DMS53 treated with DMSO at 0.1 percent for 48 hours (cell line): ENCODE data around the gene CGB1.

Experiments used
- DNase-seq: peaks from one replicate; lab custom pipeline; 2025; ENCODE audit not compliant: unreplicated experiment; lab: John Stamatoyannopoulos, UW

Gene CGB1

DNA sequence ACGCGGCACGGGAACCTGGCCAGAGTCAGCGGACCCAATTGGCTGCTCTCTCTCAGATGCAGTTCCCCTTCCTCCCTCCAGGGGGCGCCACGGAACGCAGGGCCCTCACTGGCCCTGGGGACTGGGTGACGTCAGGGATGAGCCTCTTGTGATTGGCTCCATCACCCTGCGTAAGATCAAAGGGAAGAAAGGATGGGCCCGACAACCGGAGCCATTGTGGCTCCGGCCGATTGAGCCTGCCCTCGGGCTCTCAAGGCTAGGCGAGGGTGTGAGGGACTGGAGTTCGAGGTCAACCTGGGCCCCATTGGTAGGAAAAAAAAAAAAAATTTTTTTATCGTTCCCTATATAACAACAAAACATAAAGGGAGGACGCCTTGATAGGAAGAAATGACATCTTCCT, at the start of gene CGB1:
Gene CGB1, minus strand, starts transcription at position 81 of the 400 bp plus-strand sequence. CDS start 184 bp downstream, outside the sequence.
- DNase-seq, result peak; percentile 44

GRCh38 chr19:49086296-49086695, 49.6 kb upstream of the CGB1 start:
- no peak for DNase-seq

DNA sequence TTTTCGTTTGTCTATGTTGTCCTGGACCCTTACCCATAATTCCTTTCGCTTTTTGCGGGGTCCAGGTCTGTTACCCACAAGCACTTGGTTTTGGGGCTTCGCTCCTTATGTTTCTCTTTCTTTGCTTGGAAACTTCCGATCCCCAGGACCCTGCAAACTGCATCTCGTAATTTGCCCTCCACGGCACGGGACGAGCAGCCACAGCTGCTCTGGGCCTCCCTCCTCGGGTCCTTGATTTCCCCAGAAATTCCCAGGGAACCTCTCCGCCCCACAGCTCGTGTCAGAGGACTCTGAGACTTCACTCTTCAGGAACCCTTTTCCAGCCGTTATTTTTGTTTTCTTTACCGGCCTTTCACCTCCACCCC, 49.2 kb upstream of the CGB1 start:
- DNase-seq, result no peak

DNA sequence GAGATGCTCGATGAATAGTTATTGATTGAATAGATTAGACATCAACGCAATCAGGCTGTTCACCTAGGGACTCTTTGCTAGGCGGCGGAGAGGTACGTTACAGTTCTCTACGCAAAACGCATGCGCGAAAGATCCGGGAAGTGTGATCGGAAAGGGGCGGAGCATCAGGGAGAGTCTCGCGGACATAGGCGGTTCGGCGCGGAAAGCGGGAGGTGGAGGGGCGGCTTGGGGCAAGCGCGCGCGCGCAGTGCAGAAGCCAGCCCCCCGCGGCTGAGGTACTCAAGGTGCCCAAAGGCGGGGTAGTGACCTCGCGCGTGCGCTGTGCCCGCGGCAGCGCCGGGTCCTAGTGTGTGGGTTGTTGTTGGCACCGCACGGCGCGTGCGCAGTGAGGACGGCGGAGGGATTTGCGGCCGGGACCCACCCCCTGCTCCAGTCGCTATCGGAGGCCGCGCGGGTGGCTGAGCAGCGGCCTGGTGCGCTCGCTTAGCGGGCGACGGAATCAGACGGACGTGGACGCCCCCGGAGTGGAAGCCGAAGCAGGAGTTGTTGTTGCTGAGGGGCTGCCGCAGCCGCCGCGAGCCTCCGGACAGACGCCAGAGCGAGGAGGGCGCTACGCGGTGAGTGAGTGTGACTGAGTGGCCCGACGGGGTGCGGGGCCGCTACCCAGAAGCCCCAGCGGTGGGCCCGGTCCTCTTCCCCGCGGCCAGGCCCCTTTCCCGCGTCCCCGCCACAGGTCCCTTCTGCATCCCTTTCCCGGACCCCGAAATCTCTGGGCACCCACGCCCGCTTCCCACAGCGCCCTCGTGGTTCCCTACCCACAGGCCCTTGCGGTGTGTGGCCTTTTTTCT, 48.5 kb upstream of the CGB1 start, which contains the start of gene SNRNP70:
Gene SNRNP70, plus strand, starts transcription at position 432 of the 848 bp plus-strand sequence. CDS start 964 bp downstream, outside the sequence.
- peak; percentile 98 for DNase-seq

DNA sequence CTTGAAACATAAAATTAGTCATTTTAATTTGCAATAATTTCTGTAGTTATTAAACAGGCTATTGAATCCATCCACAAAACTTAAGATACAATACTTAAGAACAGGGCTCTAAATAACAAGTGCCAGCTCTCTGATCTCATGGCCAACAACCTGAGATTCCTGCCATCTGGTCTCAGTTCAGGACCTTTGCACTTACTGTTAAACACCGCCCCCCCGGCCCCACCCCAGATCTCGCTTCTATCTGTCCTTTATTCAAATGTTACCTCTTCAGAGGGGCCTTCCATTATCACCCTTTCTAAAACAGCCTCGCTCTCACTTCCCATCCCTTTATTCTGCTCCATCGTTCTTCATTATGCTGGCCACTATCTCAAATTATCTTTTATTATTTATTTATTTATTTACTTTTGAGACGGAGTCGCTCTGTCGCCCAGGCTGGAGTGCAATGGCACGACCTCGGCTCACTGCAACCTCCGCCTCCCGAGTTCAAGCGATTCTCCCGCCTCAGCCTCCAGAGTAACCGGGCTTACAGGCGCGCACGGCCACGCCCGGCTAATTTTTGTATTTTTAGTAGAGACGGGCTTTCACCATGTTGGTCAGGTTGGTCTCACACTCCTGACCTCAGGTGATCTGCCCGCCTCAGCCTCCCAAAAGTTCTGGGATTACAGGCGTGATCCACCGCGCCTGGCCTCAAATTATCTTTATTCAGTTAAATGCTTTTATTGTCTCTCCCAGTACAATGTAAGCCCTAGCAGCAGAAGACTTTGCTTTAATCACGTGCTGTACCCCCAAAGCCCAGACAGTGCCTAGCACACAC, 47.7 kb upstream of the CGB1 start:
- no peak for DNase-seq

- no peak for DNase-seq
These were observed 44.6 kb upstream of the CGB1 start for GRCh38 chr19:49081273-49081672.

DNA sequence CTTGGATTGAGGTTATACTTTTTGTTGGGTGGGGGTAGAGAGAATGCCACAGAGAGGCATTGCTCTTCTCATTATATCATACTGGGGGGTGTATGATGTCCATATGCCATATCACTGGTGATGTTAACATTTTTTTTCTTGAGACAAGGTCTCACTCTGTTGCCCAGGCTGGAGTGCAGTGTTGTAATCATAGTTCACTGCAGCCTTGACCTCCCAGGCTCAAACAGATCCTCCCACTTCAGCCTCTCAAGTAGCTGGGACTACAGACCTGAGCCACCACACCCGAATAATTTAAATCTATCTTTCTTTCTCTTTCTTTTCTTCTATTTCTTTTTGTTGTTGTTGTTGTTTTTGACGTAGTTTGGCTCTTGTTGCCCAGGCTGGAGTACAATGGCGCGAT, 43.7 kb upstream of the CGB1 start:
- DNase-seq, result no peak

DNA sequence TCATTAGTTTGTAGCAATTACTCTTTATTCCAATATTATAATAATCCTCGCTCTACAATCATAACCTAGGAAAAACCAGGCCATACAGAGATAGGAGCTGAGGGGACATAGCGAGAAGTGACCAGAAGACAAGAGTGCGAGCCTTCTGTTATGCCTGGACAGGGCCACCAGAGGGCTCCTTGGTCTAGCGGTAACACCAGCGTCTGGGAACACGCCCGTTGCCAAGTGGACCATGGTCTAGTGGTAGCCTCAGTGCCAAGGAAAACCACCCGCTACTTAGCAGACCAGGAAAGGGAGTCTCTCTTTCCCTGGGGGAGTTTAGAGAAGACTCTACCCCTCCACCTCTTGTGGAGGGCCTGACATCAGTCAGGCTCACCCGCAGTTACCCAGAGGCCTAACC, 38.2 kb upstream of the CGB1 start:
- DNase-seq, result peak; percentile 19

DNA sequence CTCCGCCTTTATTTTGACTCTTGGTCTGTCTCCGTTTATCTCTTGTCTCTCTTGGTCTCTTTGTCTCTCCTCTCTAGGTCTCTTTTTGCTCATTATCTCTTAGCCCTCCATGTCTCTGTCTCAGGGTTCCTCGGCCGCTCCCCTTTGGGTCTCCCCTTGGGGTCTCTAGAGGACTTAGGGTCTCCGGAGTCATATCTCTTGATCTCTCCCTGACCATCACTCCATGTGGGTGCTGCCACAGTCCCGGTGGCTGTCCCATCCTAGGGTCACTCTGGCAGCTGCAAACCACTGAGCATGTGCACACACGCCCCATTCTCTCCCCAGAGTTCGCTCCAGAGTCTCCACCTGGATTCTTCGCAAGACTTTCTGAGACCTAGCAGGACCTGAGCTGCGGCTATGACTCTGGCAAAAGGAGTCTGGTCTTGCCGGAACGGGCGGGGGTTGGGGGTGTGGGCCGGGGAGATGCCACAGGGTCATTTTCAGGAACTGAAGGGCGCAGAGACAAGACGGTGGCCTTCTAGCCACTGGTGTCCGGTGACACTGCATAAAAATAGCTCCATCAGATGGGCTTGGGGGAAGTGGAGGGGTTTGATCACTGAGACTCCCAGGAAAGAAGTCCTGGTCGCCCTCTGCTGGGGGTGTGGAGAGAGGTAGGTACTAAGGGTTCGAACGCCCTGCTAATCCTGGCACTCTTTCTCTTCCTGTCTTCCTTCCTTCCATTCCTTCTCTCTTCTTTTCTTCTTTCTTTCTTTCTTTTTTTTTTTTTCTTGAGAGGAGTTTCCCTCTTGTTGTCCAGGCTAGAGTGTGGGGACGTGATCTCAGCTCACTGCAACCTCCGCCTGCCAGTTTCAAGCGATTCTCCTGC, 37.1 kb upstream of the CGB1 start:
- DNase-seq, result no peak

- no peak for DNase-seq
These were observed 35.3 kb upstream of the CGB1 start for GRCh38 chr19:49071860-49072547.

- no peak for DNase-seq
These were observed 33.7 kb upstream of the CGB1 start for GRCh38 chr19:49070416-49070815.

- no peak for DNase-seq
These were observed 32.3 kb upstream of the CGB1 start for GRCh38 chr19:49069026-49069425.

DNA sequence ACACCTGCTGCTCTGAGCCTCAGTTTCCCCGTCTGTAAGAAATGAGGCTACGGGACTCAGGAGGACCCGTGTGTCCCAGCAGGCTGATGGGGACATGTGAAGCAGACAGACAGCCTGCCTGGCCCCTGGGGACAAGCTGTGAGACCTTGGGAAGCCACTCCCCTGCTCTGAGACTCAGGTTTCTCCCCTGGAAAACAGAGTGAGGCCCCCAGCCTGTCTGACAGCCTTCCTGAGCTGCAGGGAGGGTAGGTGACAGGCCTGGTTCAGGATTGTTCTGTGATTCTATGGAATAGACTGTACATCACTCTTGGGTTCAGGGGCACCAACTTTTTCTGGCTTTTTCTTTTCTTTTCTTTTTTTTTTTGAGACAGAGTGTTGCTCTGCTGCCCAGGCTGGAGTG, 30.9 kb upstream of the CGB1 start:
- DNase-seq, result no peak

GRCh38 chr19:49065905-49066512, 29.3 kb upstream of the CGB1 start:
- DNase-seq, result no peak

DNA sequence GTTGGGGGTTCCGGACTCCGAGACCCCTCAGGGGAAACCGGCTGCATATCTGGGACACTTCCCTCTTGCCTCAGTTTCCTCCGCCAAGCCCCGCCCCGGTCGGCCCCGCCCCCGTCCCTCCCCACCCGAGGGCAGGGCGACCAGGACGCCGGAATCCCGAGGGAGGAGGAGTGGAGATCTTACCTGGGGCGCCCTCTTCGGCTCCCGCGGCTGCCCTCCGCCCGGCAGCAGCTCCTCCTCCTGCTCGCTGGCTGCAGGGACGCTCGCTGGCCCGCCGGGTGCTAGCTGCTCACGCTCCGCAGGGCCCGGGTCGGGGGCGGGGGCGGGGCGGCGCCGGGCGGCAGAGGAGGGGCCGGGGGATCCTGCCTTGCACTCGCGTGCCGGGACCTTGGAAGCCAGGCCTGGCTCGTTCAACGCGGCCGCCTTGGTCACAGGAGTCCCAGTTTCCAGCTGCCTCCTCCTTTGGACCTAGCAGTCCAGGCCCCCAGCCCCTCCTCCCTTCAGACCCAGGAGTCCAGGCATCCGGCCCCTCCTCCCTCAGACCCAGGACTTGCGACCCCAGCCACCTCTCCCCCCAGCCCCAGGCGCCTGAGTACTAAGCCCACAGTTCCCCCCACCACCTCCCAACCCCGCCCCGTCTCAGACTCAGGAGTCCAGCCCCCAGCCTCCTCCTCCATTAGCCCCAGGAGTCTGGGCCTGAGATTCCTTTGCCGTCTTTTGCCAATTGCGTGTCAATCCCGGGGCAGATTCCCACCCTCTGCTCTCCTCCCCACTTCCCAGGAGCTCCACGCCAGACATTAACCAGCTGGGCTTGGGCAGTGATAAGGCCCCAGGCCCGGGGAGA, 28.3 kb upstream of the CGB1 start, which contains the start of gene NTF4:
Gene NTF4, minus strand, starts transcription at position 51 of the 844 bp plus-strand sequence. CDS start 2,821 bp downstream, outside the sequence.
- no peak for DNase-seq

DNA sequence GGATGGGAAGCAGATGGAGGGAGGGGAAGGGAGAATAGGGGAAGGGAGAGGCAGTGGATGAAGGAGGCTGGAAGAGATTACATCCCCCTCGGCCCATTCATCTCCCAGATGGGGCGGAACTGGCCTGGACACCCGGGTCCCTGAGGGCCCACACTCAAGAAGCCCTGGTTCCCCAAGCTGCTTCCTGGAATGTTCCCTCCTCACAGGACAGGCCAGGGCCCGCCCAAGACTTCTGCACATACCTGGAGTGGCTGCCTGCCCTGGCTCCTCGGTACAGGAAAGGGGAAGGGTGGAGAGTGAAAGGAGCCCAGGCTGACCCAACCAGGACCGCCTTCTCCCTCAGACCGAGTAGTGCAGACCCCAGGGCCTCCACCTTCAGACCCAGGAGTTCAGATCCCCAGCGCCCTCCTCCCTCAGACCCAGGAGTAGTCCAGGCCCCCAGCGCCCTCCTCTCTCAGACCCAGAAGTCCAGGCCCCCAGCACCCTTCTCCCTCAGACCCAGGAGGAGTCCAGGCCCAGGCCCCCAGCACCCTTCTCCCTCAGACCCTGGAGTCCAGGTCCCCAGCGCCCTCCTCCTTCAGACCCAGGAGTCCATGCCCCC, 27.4 kb upstream of the CGB1 start:
- DNase-seq, result no peak

DNA sequence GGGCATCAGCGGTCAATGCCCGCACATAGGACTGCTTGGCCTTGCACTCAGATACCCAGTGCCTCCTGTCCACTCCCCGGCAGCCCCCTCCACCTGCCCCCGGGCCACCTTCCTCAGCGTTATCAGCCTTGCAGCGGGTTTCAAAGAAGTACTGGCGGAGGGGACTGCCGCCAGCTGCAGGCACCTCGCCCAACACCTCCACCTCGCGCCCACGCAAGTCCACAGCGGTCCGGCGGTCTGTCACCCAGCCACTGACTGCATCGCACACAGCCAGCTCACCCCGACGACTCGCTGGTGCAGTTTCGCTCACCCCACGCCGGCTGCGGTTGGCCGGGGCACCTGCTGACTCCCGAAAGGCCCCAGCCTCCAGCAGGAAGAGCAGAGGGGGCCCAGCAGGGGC, 24.8 kb upstream of the CGB1 start:
- DNase-seq, result no peak

- no peak for DNase-seq
These were observed 24.3 kb upstream of the CGB1 start for GRCh38 chr19:49061000-49061399.

DNA sequence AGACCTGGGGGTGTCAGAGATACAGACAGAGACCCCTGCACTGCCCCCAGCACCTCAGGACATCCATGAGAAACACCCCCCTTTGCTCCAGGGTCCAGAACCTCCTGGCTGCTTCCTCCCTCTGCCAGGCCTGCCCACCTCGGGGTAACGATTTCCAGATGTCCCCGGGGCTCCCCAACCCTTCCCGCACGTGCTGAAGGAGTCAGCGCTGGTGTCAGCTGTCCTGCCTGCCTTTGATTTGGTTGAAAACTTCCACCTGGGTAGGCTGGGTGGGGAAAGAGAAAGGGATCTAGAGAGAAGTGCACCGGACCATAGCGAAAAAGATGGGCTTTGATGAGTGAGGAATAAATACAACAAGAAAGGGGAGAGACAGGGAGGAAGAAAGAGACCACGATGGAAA, 22.4 kb upstream of the CGB1 start:
- DNase-seq, result no peak
